ENCODE measurements around the gene XPC.

GRCh38 chr3:14117468-14118399 is 60.7 kb downstream of the XPC start:
- TF ChIP-seq CTCF (IDR thresholded peaks at IDR 0.05; ENCODE audit: extremely low read depth in 1 of 2, insufficient read depth in 1 of 2, low read depth in 1 of 2, low read length in 2 of 2) (no peak), POLR2A (IDR thresholded peaks at IDR 0.05; ENCODE audit: low read depth, low read length) (no peak), JUN (IDR thresholded peaks at IDR 0.05; ENCODE audit: borderline replicate concordance, insufficient read depth, insufficient read length, low read depth) (no peak), EZH2 (IDR thresholded peaks at IDR 0.05; ENCODE audit: borderline replicate concordance, low read depth, low read length, severe bottlenecking) (no peak), MAX (IDR thresholded peaks at IDR 0.05; ENCODE audit: insufficient read depth, insufficient read length) (no peak), MYC (IDR thresholded peaks at IDR 0.05; ENCODE audit: low read depth, low read length) (no peak), POLR2AphosphoS5 (IDR thresholded peaks at IDR 0.05; ENCODE audit: insufficient read depth, low read depth, low read length) (no peak), FOS (IDR thresholded peaks at IDR 0.05; ENCODE audit: borderline replicate concordance, insufficient read depth, low read length) (no peak), GATA2 (IDR thresholded peaks at IDR 0.05; ENCODE audit: insufficient read depth, insufficient read length, low read depth, low read length) (no peak)

All from endothelial cell of umbilical vein (primary cell).